ENCODE results near the gene PRLR.
"Not testable (repeated sequence)": the region's sequence is repeated elsewhere in the genome, so short reads cannot be mapped to it uniquely, and the experiment has no call there.

The PRLR gene

GRCh38 chr5:35120715-35121114 is 109.6 kb downstream of the PRLR start:
- DNase-seq = no peak

- DNase-seq = no peak
Observed at GRCh38 chr5:35117967-35118366, 112.3 kb downstream of the PRLR start.

- no peak for DNase-seq
Observed at GRCh38 chr5:35115920-35116319, 114.4 kb downstream of the PRLR start.

GRCh38 chr5:35114698-35115097 is 115.6 kb downstream of the PRLR start:
- DNase-seq = no peak

GRCh38 chr5:35112300-35112699 is 118.0 kb downstream of the PRLR start:
- DNase-seq = no peak

GRCh38 chr5:35104550-35104949 is 125.7 kb downstream of the PRLR start:
- not testable (repeated sequence) for DNase-seq

- no peak for DNase-seq
Observed at GRCh38 chr5:35103637-35104299, 126.5 kb downstream of the PRLR start.

- DNase-seq = not testable (repeated sequence)
Observed at GRCh38 chr5:35101720-35102119, 128.6 kb downstream of the PRLR start.

GRCh38 chr5:35101016-35101415 is 129.3 kb downstream of the PRLR start:
- no peak for DNase-seq

- DNase-seq = no peak
Observed at GRCh38 chr5:35098214-35098613, 132.1 kb downstream of the PRLR start.

GRCh38 chr5:35096932-35097331 is 133.4 kb downstream of the PRLR start:
- no peak for DNase-seq

- DNase-seq = no peak
Observed at GRCh38 chr5:35096216-35096615, 134.1 kb downstream of the PRLR start.

- DNase-seq = no peak
Observed at GRCh38 chr5:35095366-35095765, 134.9 kb downstream of the PRLR start.

- no peak for DNase-seq
Observed at GRCh38 chr5:35094948-35095347, 135.3 kb downstream of the PRLR start.

GRCh38 chr5:35092703-35093102 is 137.6 kb downstream of the PRLR start:
- no peak for DNase-seq

- no peak for DNase-seq
Observed at GRCh38 chr5:35091704-35092103, 138.6 kb downstream of the PRLR start.

GRCh38 chr5:35089334-35090314 is 140.7 kb downstream of the PRLR start:
- DNase-seq = peak; percentile 26

- DNase-seq = no peak
Observed at GRCh38 chr5:35087991-35088390, 142.3 kb downstream of the PRLR start.

- no peak for DNase-seq
Observed at GRCh38 chr5:35083150-35083549, 147.1 kb downstream of the PRLR start.

- DNase-seq = no peak
Observed at GRCh38 chr5:35082530-35082929, 147.8 kb downstream of the PRLR start.

- no peak for DNase-seq
Observed at GRCh38 chr5:35081134-35081533, 149.2 kb downstream of the PRLR start.

- no peak for DNase-seq
Observed at GRCh38 chr5:35073160-35073559, 157.1 kb downstream of the PRLR start.

- no peak for DNase-seq
Observed at GRCh38 chr5:35069188-35069587, 161.1 kb downstream of the PRLR start.

- DNase-seq = no peak
Observed at GRCh38 chr5:35067985-35068384, 162.3 kb downstream of the PRLR start.
